GM18867 (cell line): Measurements from ENCODE around the gene RETREG3.
"Not testable (repeated sequence)": the region's sequence is repeated elsewhere in the genome, so short reads cannot be mapped to it uniquely, and the experiment has no call there.

Experiments
- ATAC-seq: cut with Tn5 transposase; IDR thresholded peaks from one replicate; pipeline ENCODE4 v1.9.1; 2021; ENCODE audit warnings: mild to moderate bottlenecking, moderate library complexity; ENCODE audit not compliant: unreplicated experiment

RETREG3 gene

GRCh38 chr17:42554250-42555121 is 54.7 kb downstream of the RETREG3 start:
- peak; percentile 72 for ATAC-seq

GRCh38 chr17:42553866-42554249 is 55.3 kb downstream of the RETREG3 start:
- ATAC-seq, result no peak

GRCh38 chr17:42553161-42553818 is 55.9 kb downstream of the RETREG3 start:
- no peak for ATAC-seq

GRCh38 chr17:42552736-42553135 is 56.4 kb downstream of the RETREG3 start, which contains the start of gene HSD17B1:
Gene HSD17B1 (plus strand): TSS chr17:42552923. CDS start chr17:42552934, 11 bp downstream.
- not testable (repeated sequence) for ATAC-seq

- no peak for ATAC-seq
Measured at GRCh38 chr17:42548993-42549755, 60.0 kb downstream of the RETREG3 start.

- peak; percentile 65 for ATAC-seq
Measured at GRCh38 chr17:42548070-42548837, 60.9 kb downstream of the RETREG3 start.

- ATAC-seq, result no peak
Measured at GRCh38 chr17:42547698-42548069, 61.5 kb downstream of the RETREG3 start.

GRCh38 chr17:42547001-42547461 is 62.1 kb downstream of the RETREG3 start:
- no peak for ATAC-seq

- not testable (repeated sequence) for ATAC-seq
Measured at GRCh38 chr17:42545755-42546505, 63.2 kb downstream of the RETREG3 start.

- ATAC-seq, result no peak
Measured at GRCh38 chr17:42544874-42545283, 64.3 kb downstream of the RETREG3 start.

GRCh38 chr17:42543190-42544079 is 65.7 kb downstream of the RETREG3 start:
- no peak for ATAC-seq

GRCh38 chr17:42541041-42541833 is 67.9 kb downstream of the RETREG3 start:
- ATAC-seq, result no peak

GRCh38 chr17:42540558-42540957 is 68.6 kb downstream of the RETREG3 start:
- ATAC-seq, result not testable (repeated sequence)

- no peak for ATAC-seq
Measured at GRCh38 chr17:42538482-42538881, 70.7 kb downstream of the RETREG3 start.

- ATAC-seq, result no peak
Measured at GRCh38 chr17:42537826-42538451, 71.2 kb downstream of the RETREG3 start.

GRCh38 chr17:42537156-42537805 is 71.9 kb downstream of the RETREG3 start:
- no peak for ATAC-seq
